LHCN-M2 (cell line): Measurements from ENCODE around the gene DRD1. TPM values are rescaled to one million over a fixed set of nuclear protein-coding genes. Genes with fewer than 3 reads are reported as not detected.

Source experiments
- DNase-seq: peaks from one replicate; pipeline ENCODE4 v3.0.0-alpha.2; 2012; ENCODE audit warnings: low read depth
- polyA plus RNA-seq: library from polyadenylated mRNA; unstranded; fragments of >200 nt; gene quantifications from one replicate; pipeline ENCODE4 v1.2.1, GENCODE V29; 2012; ENCODE audit warnings: missing spikeins
- total RNA-seq: library from RNA; depleted of rRNA; stranded (reverse); fragments of >200 nt; gene quantifications from 2 replicates; pipeline ENCODE4 v1.2.3, GENCODE V29; 2014; rRNA removed

The DRD1 gene
- not detected in 2 replicates for total RNA-seq
- polyA plus RNA-seq, result not detected

- peak; percentile 10 for DNase-seq
These were observed at the start of gene DRD1 for GRCh38 chr5:175444060-175444904. Gene DRD1, minus strand, starts transcription at chr5:175444182. Its CDS starts 1,083 bp downstream, at chr5:175443099.

- DNase-seq, result no peak
These were observed 49.7 kb upstream of the DRD1 start for GRCh38 chr5:175493726-175494125.

GRCh38 chr5:175493260-175493659 is 49.3 kb upstream of the DRD1 start:
- DNase-seq, result no peak

- no peak for DNase-seq
These were observed 47.2 kb upstream of the DRD1 start for GRCh38 chr5:175491223-175491622.

GRCh38 chr5:175489693-175490443 is 45.9 kb upstream of the DRD1 start:
- no peak for DNase-seq

- no peak for DNase-seq
These were observed 43.7 kb upstream of the DRD1 start for GRCh38 chr5:175487514-175488222.

GRCh38 chr5:175485631-175486030 is 41.6 kb upstream of the DRD1 start:
- DNase-seq, result no peak

GRCh38 chr5:175484829-175485228 is 40.8 kb upstream of the DRD1 start:
- DNase-seq, result no peak

- DNase-seq, result no peak
These were observed 40.3 kb upstream of the DRD1 start for GRCh38 chr5:175484322-175484721.

GRCh38 chr5:175483337-175483736 is 39.4 kb upstream of the DRD1 start:
- DNase-seq, result no peak

GRCh38 chr5:175479125-175479881 is 35.3 kb upstream of the DRD1 start:
- DNase-seq, result peak; percentile 3

- peak; percentile 67 for DNase-seq
These were observed 34.6 kb upstream of the DRD1 start, which contains the start of gene SFXN1 for GRCh38 chr5:175478384-175479124. Gene SFXN1, plus strand, starts transcription at chr5:175478560. Its CDS starts 13,544 bp downstream, at chr5:175492104.

GRCh38 chr5:175478008-175478383 is 34.0 kb upstream of the DRD1 start:
- no peak for DNase-seq

GRCh38 chr5:175477440-175477839 is 33.5 kb upstream of the DRD1 start:
- no peak for DNase-seq

GRCh38 chr5:175475248-175475647 is 31.3 kb upstream of the DRD1 start:
- DNase-seq, result no peak

- no peak for DNase-seq
These were observed 28.4 kb upstream of the DRD1 start for GRCh38 chr5:175472378-175472777.

GRCh38 chr5:175471628-175472027 is 27.6 kb upstream of the DRD1 start:
- no peak for DNase-seq

- DNase-seq, result no peak
These were observed 27.2 kb upstream of the DRD1 start for GRCh38 chr5:175471196-175471595.

- no peak for DNase-seq
These were observed 26.8 kb upstream of the DRD1 start for GRCh38 chr5:175470781-175471180.

- DNase-seq, result no peak
These were observed 25.9 kb upstream of the DRD1 start for GRCh38 chr5:175469916-175470315.

- no peak for DNase-seq
These were observed 24.9 kb upstream of the DRD1 start for GRCh38 chr5:175468892-175469291.
